DMS 273 (cell line): Measurements from ENCODE around the gene IFNL2.
"Not testable (repeated sequence)": the region's sequence is repeated elsewhere in the genome, so short reads cannot be mapped to it uniquely, and the experiment has no call there.

Experiments used
- DNase-seq: peaks from one replicate; lab custom pipeline; 2025; ENCODE audit not compliant: unreplicated experiment; lab: John Stamatoyannopoulos, UW

Gene IFNL2

DNA sequence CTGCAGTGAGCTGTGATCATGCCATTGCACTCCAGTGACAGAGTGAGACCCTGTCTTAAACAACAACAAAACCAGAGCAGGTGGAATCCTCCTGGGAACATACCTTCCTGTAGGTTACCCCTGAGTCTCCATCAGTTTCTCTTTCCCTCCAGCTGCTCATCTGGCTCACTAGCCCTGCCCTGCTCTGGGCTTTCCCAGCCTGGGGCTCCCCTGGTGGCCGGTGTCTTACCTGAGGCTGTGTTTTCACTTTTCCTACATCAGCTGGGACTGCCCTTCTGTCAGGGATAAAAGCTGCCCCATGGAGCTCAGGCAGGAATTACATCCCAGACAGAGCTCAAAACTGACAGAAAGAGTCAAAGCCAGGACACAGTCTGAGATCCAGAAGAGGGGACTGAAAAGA, at the start of gene IFNL2:
Gene IFNL2, plus strand, starts transcription at position 312 of the 400 bp plus-strand sequence. CDS start 173 bp downstream, outside the sequence.
- DNase-seq, result not testable (repeated sequence)

DNA sequence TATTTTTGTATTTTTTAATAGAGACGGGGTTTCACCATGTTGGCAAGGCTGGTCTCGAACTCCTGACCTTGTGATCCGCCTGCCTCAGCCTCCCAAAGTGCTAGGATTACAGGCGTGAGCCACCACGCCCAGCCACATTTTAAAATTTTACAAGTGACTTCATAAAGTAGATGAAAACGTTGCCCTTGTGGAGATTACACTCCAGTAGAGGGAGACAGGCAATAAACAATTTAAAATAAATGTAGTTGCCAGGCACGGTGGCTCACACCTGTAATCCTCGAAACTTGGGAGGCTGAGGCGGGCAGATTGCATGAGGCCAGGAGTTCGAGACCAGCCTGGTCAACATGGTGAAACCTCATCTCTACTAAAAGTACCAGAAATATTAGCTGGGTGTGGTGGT, 49.1 kb upstream of the IFNL2 start:
- peak; percentile 32 for DNase-seq

DNA sequence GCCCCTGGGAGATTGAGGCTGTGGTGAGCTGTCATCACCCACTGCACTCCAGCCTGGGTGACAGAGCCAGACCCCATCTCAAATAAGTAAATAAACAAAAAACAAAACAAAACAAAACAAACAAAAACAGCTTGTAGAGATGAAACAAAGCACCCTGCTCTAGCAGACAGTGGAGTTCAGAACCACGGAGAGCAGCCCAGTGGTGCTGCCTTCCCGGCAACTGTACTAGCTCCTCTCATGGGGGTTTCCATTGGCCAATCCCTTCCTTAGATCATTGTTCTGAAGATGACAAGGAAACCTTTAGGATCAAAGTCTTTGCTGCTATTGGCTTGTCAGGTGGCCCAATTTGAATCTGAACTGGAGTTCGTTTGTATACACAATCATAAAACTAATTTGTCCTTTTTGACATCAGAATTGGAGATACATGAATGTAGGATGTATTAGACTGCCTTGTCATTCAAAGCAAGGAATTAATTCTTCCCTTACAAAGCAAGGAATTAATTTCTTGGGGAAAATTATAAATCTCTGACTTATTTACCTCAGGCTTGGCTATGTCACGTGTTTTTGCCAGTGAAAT, 44.4 kb upstream of the IFNL2 start:
- DNase-seq, result peak; percentile 45

DNA sequence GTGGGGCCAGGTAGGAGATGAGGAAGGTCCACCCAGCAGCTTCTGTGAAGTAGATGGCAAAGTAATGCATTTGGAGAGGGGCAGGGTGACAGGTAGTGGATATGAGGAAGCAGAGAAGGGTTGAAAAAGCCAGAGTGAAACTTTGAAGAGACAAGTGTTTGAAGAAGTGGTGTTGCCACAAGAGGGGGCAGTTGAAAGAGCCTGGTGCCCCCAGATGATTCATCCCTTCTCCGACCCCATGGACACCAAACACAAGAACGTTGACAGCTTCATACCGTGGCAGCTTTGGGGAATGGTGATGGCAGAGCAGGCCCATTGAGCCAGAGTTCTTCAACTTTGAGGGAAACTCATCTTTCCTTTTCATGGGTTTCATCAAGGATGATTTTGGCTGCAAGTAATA, 43.3 kb upstream of the IFNL2 start:
- peak; percentile 43 for DNase-seq

DNA sequence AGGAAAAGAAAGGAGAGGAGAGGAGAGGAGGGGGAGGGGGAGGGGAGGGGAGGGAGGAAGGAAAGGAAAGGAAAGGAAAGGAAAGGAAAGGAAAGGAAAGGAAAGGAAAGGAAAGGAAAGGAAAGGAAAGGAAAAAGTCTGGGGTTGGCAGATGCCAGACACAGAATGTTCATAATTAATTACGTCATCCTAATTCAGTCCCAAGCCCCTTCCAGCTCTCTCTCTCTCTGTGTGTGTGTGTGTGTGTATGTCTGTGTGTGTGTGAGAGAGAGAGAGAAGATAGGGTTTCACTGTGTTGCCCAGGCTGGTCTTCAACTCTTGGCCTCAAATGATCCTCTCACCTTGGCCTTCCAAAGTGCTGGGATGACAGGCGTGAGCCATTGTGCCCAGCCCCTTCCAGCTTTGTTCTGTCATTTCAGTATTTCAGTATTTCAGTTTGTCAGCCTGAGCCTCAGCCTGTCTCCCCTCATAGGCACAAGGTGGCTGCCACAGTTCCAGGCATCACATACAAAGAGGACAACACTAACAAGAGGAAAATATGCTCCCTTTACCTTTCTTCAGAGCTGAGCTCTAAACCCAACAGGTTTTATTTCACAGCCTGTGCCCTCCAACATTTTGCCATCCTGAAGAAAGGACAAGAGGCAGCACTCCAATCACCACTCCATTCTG, 38.0 kb upstream of the IFNL2 start:
- no peak for DNase-seq

DNA sequence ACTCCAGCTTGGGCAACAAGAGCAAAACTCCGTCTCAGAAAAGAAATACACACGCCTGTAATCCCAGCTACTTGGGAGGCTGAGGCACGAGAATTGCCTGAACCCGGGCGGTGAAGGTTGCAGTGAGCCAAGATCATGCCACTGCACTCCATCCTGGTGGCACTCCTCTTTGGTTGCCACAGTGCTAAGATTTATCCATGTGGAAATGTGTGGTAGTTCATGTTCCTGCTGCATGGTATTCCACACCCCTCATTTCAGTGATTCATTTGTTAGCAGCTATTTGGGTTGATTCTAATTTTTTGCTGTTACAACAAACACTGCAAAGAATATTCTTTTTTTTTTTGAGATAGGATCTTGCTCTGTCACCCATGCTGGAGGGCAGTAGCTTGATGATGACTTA, 35.5 kb upstream of the IFNL2 start:
- no peak for DNase-seq

DNA sequence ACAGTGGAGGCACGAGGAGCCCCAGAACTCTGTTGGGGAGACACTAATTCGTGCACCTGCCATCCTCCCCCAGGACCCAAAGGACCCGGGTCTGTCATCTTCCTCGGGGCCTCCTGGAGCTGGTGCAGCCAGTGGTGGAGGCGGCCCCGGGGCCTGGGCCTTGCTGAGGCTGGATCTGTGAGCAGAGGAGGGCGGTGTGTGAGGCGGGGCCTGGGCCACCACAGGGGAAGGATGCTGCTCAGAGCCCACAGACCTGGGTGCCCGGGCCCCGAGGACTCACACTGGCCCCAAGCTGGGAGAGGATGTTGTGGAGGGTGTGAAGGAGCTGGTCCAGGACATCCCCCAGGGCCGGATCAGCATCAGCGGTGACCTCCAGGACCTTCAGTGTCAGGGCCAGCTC, 31.7 kb upstream of the IFNL2 start:
- DNase-seq, result no peak

DNA sequence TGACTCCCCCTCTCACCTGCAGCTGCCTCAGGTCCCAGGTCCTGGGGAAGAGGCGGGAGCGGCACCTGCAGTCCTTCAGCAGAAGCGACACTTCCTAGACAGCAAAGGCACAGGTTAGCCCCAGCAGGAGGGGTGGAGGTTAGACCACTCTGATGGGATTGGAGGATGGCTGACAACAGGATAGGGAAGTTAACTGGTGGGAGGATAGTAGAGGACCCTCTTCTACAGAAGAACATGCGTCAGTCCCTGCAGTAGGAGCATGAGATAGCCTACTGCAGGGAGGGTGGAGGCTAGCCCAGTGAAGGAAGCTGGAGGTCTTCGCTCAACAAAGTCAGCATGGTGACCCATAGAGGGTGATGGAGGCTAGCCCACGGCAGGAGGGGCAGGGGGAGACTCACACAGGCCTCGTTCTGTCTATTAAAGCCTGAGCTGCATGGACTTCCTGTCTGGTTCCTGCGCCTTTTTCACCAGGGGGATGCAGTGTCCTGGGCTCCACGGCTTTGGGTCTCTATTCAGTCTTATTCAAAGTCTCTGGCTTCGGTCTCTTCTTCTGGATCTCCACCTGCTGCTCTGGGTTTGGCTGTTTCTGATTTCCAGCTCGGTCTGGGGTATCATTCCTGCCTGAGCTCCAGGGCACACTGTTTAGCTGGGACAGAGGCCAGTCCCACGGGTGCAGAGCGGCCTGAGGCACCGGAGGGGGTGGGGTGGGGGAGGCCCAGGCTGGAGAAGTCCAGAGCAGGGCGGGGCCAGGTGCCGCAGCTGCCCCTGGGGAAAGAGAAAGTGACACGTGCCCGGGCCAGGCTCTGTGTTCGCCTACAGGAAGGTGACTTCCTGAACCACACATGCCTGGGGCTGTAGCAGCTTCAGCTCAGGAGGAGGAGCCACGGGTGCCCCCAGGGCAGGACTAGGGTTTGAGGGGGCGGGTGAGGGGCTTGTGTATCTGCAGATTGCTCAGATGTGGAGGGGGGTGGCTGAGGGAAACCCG, 30.7 kb upstream of the IFNL2 start:
- DNase-seq, result no peak

DNA sequence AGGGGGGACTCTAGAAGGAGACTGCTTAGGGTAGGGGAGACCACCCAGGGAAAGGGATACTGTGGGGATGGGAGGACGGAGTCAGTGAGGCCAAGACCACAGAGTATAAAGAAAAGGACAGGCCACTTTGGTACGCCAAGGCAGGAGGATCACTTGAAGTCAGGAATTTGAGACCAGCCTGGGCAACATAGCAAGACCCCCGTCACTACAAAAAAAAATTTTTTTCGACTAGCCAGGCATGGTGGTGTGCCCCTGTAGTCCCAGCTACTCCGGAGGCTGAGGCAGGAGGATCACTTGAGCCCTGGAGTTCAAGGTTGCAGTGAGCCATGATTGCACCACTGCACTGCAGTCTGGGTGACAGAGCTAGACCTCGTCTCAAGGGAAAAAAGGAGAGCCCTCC, 30.0 kb upstream of the IFNL2 start:
- DNase-seq, result no peak

DNA sequence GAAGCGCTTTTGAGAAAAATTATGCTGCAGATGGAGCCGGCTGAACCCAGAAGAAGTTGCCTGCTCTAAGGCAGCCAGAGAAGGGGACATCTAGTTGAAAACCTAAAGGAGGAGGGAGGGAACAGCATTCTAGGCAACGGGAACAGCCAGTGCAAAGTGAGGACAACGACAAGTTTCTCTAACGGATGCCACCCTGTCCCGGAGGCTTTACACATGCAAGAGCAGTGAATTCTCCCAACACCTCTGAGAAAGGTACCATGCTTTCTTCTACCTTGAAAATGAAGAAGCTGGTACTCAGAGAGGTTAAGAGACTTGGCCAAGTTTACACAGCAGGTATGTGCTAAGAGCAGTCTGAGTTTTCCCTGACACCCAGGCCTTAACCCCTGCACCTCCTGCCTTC, 29.3 kb upstream of the IFNL2 start:
- no peak for DNase-seq

DNA sequence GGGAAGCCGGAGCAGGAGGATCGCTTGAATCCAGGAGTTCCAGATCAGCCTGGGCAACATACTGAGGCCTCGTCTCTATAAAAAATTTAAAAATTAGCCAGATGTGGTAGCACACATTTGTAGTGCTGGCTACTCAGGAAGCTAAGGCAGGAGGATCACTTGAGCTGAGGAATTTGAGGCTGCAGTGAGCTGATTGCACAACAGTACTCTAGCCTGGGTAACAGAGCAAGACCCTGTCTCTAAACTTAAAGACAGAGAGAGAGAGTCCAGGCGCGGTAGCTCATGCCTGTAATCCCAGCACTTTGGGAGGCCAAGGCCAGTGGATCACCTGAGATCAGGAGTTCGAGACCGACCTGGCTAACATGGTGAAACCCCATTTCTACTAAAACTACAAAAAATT, 27.8 kb upstream of the IFNL2 start:
- no peak for DNase-seq

DNA sequence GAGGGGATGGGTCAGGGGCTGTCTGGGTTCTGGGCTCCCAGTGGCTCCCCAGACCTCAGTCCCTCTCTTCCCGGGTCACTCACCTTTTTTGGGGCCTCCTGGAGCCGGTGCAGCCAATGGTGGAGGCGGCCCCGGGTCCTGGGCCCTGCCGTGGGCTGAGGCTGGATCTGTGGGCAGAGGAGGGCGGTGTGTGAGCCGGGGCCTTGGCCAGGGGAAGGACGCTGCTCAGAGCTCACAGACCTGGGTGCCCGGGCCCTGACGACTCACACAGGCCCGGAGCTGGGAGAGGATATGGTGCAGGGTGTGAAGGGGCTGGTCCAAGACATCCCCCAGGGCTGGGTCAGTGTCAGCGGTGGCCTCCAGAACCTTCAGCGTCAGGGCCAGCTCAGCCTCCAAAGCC, 24.5 kb upstream of the IFNL2 start:
- not testable (repeated sequence) for DNase-seq

DNA sequence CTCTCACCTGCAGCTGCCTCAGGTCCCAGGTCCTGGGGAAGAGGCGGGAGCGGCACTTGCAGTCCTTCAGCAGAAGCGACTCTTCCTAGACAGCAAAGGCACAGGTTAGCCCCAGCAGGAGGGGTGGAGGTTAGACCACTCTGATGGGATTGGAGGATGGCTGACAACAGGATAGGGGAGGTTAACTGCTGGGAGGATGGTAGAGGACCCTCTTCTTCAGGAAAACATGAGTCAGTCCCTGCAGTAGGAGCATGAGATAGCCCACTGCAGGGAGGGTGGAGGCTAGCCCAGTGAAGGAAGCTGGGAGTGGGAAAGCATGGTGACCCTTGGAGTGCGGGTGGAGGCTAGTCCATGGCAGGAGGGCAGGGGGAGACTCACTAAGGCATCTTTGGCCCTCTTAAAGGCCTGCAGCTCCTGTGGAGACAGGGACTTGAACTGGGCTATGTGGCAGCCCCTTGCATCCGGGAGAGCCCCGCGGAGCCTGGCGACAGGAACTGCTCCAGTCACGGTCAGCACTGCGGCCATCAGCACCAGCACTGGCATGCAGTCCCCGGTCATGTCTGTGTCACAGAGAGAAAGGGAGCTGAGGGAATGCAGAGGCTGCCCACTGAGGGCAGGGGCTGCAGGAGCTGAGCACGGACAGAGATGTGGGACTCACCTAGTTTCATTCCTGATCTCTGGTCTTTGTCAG, 23.6 kb upstream of the IFNL2 start, which contains the start of gene IFNL3:
Gene IFNL3, minus strand, starts transcription at position 597 of the 691 bp plus-strand sequence. Its CDS starts 39 bp downstream, at position 558.
- DNase-seq, result not testable (repeated sequence)

DNA sequence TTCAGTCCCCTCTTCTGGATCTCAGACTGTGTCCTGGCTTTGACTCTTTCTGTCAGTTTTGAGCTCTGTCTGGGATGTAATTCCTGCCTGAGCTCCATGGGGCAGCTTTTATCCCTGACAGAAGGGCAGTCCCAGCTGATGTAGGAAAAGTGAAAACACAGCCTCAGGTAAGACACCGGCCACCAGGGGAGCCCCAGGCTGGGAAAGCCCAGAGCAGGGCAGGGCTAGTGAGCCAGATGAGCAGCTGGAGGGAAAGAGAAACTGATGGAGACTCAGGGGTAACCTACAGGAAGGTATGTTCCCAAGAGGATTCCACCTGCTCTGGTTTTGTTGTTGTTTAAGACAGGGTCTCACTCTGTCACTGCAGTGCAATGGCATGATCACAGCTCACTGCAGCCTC, 23.0 kb upstream of the IFNL2 start:
- not testable (repeated sequence) for DNase-seq

DNA sequence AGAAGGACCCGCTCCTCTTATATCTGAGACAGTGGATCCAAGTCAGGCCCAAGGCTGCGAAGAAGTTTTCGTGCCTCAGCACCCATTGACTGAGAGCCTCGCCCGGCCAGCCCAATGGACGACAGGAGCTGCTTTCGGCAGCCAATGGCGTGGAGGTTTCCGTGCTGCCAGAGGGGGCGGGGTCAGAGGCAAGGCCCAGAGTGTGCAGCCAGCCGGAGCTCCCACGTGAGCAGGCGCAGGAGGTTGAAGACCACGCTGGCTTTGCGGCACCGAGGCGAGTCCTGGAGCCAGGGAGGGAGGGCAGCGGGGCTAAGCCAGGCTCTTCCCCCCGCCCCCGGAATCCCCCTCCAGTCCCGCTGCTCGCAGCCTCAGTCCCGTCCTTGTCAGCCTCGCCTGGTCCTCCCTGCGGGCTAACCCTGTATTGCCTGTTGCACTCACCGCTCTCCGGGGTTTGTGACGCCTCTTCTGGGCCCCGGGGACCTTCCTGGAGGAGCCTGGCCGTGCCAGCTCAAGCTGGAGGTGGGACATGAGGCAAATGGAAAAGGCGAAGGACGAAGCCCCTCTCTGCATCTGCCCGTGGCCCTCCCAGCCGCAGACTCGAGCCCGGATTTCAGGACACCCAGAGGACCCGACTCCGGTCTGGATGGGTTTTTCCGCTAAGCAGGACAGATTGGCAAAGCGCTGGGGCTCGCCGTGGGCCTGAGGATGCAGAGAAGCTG, 21.1 kb upstream of the IFNL2 start:
- peak; percentile 29 for DNase-seq

DNA sequence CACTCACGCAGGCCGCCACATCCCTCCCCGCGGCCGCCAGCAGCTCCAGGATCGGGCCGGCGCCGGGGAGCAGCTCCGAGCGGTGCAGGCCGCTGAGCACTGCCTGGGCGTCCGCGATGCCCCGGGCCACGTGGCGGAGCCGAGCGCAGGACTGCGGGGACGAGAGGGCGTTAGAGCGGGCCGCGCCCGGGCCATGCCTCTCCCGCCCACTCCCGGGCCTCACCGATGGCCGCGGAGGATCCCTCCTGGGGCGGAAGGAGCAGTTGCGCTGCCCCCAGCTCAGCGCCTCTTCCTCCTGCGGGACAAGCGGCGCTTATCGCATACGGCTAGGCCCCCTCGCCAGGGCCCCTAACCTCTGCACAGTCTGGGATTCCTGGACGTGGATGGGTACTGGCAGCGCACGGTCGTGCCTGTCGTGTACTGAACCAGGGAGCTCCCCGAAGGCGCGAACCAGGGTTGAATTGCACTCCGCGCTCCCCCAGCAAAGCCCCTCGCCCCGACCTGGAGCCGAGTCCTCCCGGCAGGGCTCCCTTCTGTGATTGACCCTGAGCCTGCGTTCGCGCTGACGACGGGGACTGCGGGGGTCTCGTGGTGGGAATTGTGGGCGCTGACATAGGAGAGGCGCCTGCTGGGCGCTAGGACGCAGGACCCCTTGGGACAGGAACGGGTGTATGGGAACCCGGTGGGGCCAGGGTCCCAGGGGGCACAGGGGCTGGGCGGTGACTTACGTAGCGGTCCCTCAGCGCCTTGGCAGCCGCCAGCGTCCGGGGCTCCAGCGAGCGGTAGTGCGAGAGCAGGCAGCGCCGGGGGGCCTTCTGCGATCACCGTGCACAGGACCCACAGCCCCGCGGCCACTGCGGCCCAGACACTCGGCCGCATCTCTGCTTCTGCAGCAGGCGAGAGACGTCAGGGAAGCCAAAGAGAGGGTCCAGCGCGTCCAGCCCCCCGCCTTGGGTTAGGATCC, 20.2 kb upstream of the IFNL2 start:
- DNase-seq, result no peak

DNA sequence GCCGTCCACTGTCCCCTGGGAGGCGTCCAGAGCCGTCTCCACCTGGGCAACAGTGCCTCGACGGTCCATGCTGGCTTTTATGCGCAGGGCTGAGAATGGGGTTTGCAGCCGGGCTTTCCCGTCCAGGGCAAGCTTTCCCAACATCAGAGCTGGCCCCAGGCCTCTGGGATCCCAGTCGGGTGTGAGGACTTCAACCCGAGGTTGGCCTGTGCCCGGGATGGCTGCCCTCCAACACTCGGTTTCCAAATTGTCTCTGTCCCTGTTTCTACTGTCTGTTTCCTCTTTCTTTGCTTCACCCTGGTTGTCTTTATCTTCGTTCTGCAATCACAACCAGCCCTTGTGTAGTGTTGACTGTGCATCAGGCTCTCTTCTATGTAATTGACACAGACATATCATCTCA, 19.4 kb upstream of the IFNL2 start, which contains the start of gene IFNL4:
Gene IFNL4, minus strand, starts transcription at position 51 of the 400 bp plus-strand sequence.
- DNase-seq, result no peak

DNA sequence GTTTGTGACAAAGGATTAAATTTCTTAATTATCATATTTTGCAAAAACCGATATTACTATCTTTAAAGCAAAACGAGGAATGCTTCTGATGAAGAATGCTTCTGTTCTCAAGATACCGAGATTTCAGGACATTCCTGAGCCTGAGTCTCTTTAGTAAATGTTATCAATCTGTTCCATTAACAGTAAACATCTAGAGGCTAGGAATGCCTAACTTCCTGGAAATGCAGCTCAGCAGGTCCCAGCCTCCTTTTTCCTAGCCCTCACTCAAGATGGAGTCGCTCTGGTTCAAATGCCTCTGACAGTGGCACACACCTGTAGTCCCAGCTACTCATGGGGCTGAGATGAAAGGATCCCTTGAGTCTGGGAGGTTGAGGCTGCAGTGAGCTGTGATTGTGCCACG, 17.1 kb upstream of the IFNL2 start:
- no peak for DNase-seq

DNA sequence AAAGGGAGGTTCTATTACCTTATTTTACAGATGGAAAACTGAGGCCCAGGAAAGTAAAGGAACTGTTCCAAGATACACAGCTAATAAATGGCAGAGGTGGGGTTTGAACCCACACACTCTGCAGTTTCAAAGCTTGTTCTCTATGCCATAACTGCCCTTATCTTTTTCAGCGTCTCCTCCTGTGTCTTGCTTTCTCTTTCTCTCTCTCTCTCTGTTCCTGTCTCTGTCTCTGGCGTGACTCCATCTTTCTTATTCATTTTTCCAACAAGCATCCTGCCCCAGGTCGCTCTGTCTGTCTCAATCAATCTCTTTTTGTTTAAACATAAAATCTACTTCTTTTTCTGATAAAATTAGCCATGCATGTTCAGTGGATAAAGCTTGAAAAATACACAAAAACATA, 16.4 kb upstream of the IFNL2 start:
- DNase-seq, result no peak
